KBM-7 (cell line): Measurements from ENCODE around the gene UGCG.
A peak's percentile ranks its signal among the peaks of the same experiment; 100 is the strongest.
"Not testable (repeated sequence)": the region's sequence is repeated elsewhere in the genome, so short reads cannot be mapped to it uniquely, and the experiment has no call there.

ENCODE experiments used
- DNase-seq: peaks from one replicate; pipeline ENCODE4 v3.0.0-alpha.2; 2015
- in situ Hi-C: fragments of 300-500 bp; cut with MboI; formaldehyde crosslinking; loops from 2 replicates; pipeline ENCODE4 v1.14.3; 2020; ENCODE audit warnings: low sequenced_read_pairs, low pct_unique_long_range_greater_than_20kb, mixed read lengths

Gene UGCG

DNA sequence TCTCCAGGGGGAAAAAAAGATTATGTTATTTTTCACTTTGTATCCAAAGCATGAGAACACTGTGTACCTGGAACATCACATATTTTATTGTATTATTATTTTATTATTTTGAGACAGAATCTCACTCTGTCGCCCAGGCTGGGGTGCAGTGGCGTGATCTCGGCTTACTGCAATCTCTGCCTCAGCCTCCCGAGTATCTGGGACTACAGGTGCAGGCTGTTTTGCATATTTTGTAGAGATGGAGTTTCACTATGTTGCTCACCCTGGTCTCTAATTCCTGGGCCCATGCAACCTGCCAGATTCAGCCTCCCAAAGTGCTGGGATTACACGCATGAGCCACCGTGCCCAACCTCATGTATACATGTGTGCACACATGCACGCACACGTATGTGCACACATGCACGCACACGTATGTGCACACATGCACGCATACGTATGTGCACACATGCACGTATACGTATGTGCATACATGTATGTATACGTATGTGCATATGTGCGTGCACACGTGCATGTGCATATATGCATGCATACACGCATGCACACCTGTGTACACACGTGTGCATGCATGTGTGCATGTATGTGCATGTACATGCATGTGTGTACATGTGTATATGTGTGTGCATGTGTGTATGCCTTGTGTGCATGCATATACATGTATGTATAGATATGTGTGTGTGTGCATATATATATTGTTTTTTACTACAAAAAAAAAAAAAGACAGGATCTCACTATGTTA, 9.5 kb upstream of the UGCG start:
- in situ Hi-C loops: no loop called here
- DNase-seq: no peak

DNA sequence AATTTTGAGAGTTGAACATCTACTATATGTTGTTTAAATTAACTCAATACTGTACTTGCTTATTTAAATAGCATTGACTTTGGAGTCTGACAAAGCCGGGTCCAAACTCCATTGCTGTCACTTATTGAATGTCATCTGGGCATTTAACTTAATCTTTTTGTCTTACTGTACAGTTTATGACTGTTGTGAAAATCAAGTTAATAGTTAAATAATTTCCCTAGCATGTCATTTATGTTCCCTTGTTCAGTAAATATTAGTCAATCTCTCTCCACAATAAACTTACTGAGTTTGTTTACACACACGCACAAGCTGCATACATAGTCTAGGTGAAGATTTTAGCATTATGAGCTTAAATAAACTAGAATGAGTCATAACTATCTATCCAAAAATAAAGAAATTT, 6.3 kb upstream of the UGCG start:
- no peak for DNase-seq
- in situ Hi-C loops: no loop called here

DNA sequence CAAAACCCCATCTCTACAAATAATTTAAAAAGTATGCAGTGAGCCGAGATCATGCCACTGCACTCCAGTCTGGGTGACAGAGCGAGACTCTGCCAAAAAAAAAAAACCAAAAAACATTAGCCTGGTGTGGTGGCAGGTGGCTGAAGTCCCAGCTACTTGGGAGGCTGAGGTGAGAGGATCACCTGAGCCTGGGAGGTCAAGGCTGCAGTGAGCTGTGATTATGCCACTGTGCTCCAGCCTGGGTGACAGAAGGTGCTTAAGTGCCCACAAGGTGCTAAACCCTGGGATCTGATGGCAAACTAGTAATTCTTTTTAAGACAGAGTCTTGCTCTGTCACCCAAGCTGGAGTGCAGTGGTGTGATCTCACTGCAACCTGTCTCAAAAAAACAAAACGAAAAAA, 5.7 kb upstream of the UGCG start:
- in situ Hi-C loops, DNase-seq: not testable (repeated sequence)

DNA sequence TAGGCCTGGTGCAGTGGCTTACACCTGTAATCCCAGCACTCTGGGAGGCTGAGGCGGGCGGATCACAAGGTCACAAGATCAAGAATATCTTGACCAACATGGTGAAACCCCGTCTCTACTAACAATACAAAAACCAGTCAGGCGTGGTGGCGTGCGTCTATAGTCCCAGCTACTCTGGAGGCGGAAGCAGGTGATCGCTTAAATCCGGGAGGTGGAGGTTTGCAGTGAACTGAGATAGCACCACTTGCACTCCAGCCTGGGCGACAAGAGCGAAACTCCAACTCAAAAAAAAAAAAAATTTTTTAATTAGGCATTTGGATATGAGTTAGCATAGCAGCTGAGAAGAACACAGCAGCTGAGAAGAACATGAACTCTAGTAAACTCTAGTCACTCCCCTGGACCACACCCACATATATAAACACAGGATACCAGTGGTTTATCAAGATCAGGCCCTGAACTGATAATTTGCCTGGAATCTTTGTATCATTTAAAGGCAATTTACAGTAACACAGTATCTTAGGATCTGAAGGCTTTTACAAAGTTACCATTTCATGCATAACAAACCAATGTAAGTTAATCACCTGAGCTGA, 4.6 kb upstream of the UGCG start:
- DNase-seq: no peak
- in situ Hi-C loops: no loop called here

DNA sequence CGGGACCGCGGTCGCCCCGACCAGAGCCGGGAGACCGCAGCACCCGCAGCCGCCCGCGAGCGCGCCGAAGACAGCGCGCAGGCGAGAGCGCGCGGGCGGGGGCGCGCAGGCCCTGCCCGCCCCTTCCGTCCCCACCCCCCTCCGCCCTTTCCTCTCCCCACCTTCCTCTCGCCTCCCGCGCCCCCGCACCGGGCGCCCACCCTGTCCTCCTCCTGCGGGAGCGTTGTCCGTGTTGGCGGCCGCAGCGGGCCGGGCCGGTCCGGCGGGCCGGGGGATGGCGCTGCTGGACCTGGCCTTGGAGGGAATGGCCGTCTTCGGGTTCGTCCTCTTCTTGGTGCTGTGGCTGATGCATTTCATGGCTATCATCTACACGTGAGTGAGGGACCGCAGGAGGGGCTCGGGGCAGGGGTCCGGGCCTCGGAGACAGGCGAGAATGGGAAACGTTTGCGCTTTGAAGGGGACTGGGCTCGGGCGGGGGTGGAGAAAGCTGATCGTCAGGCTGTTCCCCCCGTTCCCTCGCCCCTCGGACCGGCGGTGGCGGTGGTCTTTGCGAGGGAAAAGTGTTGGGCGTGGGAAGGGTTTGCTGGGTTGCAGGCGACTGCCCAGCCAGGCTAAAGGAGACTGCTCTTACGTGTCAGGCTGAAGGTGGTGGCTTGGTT, 457 bp downstream of the UGCG start:
- in situ Hi-C loops: no loop called here
- DNase-seq: peak; percentile 56

DNA sequence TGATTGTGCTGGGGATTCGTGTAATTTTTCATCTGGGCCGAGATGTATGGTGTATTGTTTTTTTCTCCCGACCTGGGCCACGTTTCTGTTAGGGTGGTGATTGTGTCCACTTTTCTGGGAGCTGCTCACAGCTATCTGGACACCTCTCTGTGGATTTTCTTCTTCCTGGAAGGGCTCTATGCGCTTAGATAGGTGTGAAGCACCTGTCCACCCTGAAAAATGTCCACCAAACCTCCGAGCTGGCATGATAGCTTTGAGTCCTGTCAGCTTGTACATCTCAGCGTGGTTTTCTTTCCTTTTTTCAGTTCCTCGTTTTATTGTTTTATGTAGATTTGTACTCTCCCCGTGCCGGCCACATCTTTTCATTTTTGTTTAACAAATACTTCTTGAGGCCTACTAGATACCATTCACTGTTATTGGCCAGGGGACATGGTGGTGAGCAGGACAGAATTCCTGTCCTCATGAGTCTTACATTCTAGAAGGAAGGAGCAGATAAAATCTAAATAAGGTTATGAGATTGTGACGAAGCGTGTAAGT, 1.1 kb downstream of the UGCG start:
- in situ Hi-C loops: no loop called here
- DNase-seq: peak; percentile 60

DNA sequence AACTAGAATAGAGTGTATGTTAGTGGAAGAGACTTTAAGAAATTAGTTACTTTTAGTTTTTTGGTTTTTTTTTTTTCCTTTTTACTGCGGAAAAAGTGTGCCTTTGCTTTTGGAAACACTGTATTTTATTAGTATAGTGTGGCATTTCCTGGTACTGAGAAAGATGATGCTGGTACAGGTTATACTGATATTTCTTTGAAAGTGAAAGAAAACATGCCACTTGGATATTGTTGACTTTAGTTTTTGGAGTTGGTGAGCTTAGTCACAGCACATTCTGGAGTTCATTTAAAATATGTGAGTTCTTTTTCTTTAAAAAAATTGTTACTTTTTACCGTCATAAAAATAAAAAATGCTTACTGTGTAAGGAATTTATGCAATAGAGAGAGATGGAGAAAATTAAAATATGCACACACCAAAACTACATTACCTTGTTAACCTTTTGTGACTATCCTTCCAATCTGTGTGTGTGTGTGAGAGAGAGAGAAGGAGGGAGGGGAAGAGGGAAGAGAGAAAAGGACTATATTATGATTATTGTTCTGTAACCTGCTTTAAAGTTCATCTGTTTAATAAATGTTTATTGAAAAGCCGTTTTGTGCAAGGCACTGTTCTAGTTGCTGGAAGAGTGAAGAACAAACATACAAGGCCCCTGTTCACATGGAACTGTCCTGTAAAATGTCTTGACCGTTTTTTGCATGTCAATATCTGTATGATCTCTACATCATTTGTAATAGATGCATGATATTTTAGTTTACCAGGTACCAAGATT, 1.9 kb downstream of the UGCG start:
- in situ Hi-C loops: no loop called here
- DNase-seq: no peak

DNA sequence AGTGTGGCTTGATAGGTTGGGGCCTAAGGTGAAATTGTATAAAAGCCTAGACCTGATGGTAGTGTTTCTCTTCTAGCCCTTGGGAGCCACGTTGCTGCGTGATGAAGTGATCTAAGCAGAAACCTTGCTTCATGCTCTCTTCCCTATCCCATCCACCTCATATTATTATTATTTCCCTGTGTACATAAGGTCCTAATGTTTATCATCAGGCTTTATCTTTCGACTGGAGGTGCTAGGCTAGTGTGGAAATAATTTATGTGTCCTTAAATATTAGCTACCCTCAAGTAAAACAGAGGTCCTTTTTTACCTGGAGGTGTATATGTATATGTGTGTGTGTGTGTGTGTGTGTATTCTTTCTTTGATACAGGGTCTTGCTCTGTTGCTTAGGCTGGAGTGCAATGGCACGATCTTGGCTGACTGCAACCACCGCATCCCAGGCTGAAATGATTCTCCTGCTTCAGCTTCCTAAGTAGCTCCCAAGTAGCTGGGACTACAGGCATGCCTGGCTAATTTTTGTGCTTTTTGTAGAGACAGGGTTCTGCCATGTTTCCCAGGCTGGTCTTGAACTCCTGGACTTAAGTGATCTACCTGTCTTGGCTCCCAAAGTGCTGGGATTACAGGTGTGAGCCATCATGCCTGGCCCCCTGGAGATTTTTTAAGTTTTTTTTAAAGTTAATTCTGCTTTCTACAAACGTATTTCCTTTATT, 3.7 kb downstream of the UGCG start:
- DNase-seq: no peak
- in situ Hi-C loops: no loop called here

DNA sequence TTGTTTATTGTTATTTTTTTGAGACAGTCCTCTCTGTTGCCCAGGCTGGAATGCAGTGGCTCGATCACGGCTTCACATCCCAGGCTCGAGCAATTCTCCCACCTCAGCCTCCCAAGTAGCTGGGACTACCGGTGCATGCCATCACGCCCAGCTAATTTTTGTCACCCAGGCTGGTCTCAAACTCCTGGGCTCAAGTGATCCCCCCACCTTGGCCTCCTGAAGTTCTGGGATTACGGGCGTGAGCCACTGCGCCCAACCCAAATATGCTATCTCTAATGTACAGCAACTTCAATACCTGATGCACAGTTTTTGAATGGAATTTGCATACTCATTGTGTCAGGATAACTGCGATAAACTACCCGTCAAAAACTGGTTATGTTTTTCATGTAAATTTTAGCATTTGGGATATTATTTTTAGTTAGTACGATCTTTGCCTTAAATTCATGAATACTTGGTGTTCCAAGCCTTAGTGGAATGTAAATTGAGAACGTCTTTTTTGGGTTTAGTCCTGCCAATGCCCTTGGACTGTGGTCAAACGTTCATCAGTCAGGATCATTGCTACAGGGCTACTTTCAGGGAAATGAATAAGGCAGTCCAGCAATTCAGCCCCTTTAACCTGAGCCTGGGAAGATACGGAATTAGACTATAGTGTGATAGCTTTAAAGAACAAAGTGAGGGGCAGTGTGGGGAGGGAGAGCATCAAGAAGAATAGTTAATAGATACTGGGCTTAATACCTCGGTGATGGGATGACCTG, 4.4 kb downstream of the UGCG start:
- no peak for DNase-seq
- in situ Hi-C loops: no loop called here

DNA sequence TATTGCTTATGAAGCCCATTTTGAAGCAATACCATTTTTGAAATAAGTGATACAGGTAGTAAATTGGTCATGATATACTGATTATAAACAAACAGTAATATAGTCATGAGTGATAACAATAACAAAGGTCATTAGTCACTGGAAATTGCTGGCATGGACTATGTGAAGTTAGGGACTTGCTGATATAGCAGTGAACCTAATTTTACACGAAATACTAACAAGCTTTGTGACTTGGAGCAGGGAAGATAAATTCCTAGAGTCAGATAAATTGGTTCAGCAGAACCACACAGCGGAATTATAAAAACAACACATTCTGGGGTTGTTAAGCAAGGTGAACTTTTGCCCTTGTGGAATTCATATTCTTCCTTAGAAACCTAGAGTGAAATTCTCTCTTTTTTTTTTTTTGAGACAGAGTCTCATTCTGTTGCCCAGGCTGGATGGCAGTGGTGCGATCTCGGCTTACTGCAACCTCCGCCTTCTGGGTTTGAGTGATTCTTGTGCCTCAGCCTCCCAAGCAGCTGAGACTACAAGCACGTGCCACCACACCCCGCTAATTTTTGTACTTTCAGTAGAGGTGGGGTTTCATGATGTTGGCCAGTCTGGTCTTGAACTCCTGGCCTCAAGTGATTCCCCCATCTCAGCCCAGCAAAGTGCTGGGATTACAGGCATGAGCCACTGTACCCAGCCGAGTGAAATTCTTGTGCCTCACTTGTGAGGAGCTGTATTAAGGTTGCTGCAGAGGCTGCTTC, 6.0 kb downstream of the UGCG start:
- in situ Hi-C loops: no loop called here
- no peak for DNase-seq

DNA sequence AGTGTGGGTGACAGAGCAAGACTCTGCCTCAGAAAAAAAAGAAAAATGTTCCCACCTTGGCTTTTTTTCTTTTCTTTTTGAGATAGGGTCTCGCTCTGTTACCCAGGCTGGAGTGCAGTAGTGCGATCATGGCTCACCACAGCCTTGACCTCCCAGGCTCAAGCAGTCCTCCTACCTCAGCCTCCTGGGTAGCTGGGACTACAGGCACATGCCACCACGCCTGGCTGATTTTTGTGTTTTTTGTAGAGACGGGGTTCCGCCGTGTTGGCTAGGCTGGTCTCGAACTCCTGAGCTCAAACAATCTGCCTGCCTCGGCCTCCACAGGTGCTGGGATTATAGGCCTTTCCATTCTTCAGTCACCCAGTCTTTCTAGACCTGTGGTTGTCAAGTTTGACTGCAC, 6.9 kb downstream of the UGCG start:
- in situ Hi-C loops, DNase-seq: not testable (repeated sequence)

DNA sequence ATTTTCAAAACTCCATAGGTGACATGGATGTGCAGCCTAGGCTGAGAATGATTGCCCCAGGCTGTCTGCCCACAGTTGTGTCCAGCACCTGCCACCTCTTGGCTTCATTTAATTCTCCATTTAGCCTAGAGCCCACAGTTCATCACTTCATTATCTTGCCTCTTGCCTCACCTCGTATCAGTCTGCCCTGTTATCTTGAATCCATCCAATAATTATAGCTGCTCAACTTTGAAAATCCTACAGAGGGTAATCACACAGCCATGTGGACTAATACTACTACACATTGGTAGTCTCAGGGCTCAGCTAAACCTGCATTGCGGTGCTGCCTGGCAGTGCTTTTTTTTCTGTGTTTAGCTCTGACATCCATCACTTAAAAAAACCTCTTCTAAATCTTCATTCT, 7.4 kb downstream of the UGCG start:
- DNase-seq: no peak
- in situ Hi-C loops: no loop called here

DNA sequence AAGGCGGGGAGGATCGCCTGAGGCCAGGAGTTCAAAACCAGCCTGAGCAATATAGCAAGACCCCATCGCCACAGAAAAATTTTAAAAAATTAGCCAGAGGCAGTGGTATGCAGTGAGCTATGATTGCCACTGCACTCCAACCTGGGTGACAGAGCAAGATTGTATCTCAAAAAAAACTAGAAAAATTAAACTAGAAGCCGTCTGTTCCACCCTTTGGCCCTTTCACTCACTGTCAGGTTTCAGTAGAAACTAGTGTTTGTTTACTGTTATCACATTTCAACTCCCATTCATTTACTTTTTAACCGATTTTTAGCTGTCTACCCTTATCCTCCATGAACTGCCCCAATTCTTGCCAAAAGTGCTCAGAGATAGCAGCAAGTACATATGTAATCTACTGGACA, 8.3 kb downstream of the UGCG start:
- in situ Hi-C loops: no loop called here
- no peak for DNase-seq

DNA sequence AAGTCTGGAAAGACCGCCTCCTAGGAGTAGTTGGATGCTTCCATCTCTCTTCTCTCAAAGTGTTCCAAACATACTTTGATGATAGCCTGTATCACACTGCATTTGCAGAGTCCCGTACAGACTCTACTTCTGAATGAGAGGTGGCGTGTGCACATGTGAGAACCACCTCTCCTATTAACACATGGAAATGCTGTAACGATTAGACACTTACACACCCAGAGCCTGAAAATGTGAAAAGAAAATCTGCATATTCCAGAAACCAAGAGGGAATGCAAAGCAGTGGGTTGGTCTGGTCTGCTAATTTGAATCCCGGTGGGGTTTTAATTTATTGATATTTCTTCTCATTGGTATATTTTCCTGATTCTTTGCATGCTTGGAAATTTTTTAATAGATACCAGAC, 10.5 kb downstream of the UGCG start:
- DNase-seq: no peak
- in situ Hi-C loops: no loop called here

DNA sequence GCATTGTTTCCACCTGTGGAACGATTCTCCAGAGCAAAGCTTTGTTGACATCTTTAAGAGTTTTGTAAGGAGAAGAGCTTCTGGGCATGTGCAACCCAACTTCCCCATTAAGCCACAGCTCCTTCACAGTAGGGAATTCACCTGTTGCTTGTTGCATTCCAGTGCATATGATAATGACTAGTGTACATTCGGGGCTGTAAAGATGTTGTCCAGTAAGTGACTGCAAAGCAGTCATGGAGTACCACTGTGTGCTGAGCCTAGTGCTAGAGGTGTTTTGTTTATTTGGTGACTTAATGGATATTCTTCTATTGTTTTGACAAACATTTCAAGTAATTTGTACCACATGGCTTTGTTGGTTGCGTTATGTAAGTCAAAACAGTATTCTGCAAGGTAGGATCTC, 12.8 kb downstream of the UGCG start:
- in situ Hi-C loops: no loop called here
- no peak for DNase-seq

DNA sequence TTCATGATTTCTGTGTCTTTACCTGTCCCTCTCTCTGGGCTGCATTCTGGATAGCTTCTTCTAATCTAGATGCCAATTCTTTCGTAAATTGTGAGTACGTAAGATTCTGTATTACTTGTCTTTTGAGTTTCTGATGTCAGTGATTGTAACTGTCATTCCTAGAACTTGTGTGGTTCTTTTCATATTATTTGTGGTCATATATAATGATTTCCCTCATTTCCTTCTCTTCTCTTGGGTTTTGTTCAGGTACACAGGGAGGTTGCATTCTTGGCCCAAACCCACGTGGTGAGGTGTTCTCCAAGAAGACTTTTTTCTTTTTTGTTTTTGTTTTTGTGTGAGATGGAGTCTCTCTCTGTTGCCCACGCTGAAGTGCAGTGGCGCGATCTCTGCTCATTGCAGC, 13.8 kb downstream of the UGCG start:
- no peak for DNase-seq
- in situ Hi-C loops: no loop called here

DNA sequence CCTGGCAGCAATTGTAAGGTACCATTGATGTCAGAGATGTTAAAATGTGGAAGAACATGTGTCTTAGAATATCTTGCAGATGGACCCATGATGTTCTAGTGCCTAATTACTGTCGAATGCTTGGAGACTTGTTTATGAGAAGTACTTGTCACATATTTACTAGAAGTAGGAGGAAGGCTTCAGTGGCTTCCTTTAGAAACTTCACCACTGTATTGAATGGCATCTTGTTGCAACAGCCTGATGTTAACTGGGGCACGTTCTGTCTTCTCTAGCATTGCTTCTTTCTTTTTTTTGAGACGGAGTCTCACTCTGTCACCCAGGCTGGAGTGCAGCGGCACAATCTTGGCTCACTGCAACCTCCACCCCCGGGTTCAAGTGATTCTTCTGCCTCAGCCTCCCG, 16.5 kb downstream of the UGCG start:
- DNase-seq: no peak
- in situ Hi-C loops: no loop called here
